Heart right ventricle (tissue), 16 donors: ENCODE data around the gene GARRE1. TPM values are rescaled to one million over a fixed set of nuclear protein-coding genes. Genes with fewer than 3 reads are reported as not detected.

Experiments used
- ATAC-seq, 8 donors: fragments of 200-7000 bp; cut with Tn5 transposase; one replicate each; pipeline ENCODE4 v1.9.1; 2020; ENCODE audit warnings: mild to moderate bottlenecking in 8 of 8, moderate library complexity in 8 of 8, moderate number of reproducible peaks in 1 of 8
- DNase-seq, 2 donors: peaks; one replicate each; pipeline ENCODE4 v3.0.0-alpha.2; 2020
- H3K27ac ChIP-seq, 10 donors: fragments of 200-600 bp; sonication (generic) in 2 of 10; one replicate each; pipeline versions ENCODE4 v1.5.0 to v1.8.0; 2020 to 2022; ENCODE audit warnings: mild to moderate bottlenecking in 3 of 10
- H3K27me3 ChIP-seq, 7 donors: fragments of 200-600 bp; one replicate each; pipeline ENCODE4 v1.8.0; 2021 to 2022; ENCODE audit warnings: mild to moderate bottlenecking in 2 of 7
- H3K36me3 ChIP-seq, 9 donors: fragments of 200-600 bp; sonication (generic) in 1 of 9; one replicate each; pipeline versions ENCODE4 v1.5.0 to v1.8.0; 2020 to 2022; ENCODE audit warnings: mild to moderate bottlenecking in 2 of 9
- H3K4me1 ChIP-seq, 9 donors: fragments of 200-600 bp; sonication (generic) in 1 of 9; one replicate each; pipeline versions ENCODE4 v1.5.0 to v1.8.0; 2020 to 2022; ENCODE audit warnings: mild to moderate bottlenecking in 4 of 9
- H3K4me3 ChIP-seq, 10 donors: fragments of 200-600 bp; sonication (generic) in 2 of 10; one replicate each; pipeline versions ENCODE4 v1.5.0 to v1.8.0; 2020 to 2022; ENCODE audit warnings: mild to moderate bottlenecking in 7 of 10, moderate library complexity in 2 of 10
- H3K9me3 ChIP-seq, 11 donors: fragments of 200-600 bp in 10 of 11; sonication (generic) in 2 of 11; one replicate each; pipeline versions ENCODE4 v1.5.0 to v1.8.0; 2013 to 2022; ENCODE audit warnings: mild to moderate bottlenecking in 2 of 11, control low read depth in 1 of 11, moderate library complexity in 1 of 11
- WGBS, 2 donors: extraction: QIAGEN DNeasy Blood & Tissue Kit; methylation state at CpG; one replicate each; pipeline ENCODE4 v1.1.7; 2013; ENCODE audit warnings: inconsistent platforms in 1 of 2; 5-methylcytosine and 5-hydroxymethylcytosine counted together
- intact Hi-C, 10 donors: fragments of 100-400 bp; cut with DNase I; formaldehyde crosslinking; loops; one replicate each; pipeline versions ENCODE4 v1.11.1 to v1.14.2; 2022
- polyA plus RNA-seq, 2 donors: library from polyadenylated mRNA; stranded (reverse); fragments of 200-250 nt; gene quantifications; one replicate each; pipeline ENCODE4 v1.2.3, GENCODE V29; 2013
- total RNA-seq, 10 donors: library from RNA; stranded (reverse); fragmentation: NEBNext Ultra II Directional in 3 of 10; extraction: Animal tissue kit (Norgen Biotek cat#: 25700) in 3 of 10; gene quantifications; one replicate each; pipeline versions ENCODE4 v1.2.1 to v1.2.4, GENCODE V29; 2021 to 2023
- TF ChIP-seq, protein P1 (sequence below), 9 donors: fragments of 200-600 bp; sonication (generic) in 2 of 9; IDR thresholded peaks; one replicate each; pipeline versions ENCODE4 v1.5.0 to v1.8.0; 2021 to 2022; ENCODE audit warnings: antibody characterized with exemption in 9 of 9, mild to moderate bottlenecking in 5 of 9, moderate library complexity in 1 of 9
- donor health status: Arrhythmogenic right ventricular cardiomyopathy.
- donor health status: ischemic (EF 13 %, LVEDD 7.1; RV severe dilation, severe dysfunction).
- donor health status: healthy with polysubstance abuse.
- donor health status: DM: no; HTN: yes; CAD: no.
- donor health status: DM: no; HTN: no; CAD: no.
- donor health status: ischemic (EF 25% LVEDD 6.9; RV normal size, moderate dysfunction).
- donor health status: ischemic (EF 25% LVEDD 5.7; RV mildly dilated, moderate dysfunction).
- donor health status: healthy.
- donor health status: DM: yes; HTN: yes; CAD: no.
- donor health status: Ischemic cardiomyopathy.
- donor health status: ischemic (EF 35%, LVEDD 5.7; RV mildly dilated, moderate dysfunction).
- donor health status: nonischemic (EF 11% LVEDD 7.7; RV severe dilation, severe dysfunction).
- donor health status: DM: yes; HTN: yes; CAD: no.
- donor health status: PGD.
- donor health status: ischemic (EF 29% LVEDD 5.4; RV normal size, mild dysfunction).
- donor health status: nonischemic (EF 23%, LVEDD 6.1; RV moderate dilation, normal function).

Gene GARRE1
- total and polyA plus RNA-seq, 12 donors, result 7.1 to 28.9 (median 23.0) TPM

DNA sequence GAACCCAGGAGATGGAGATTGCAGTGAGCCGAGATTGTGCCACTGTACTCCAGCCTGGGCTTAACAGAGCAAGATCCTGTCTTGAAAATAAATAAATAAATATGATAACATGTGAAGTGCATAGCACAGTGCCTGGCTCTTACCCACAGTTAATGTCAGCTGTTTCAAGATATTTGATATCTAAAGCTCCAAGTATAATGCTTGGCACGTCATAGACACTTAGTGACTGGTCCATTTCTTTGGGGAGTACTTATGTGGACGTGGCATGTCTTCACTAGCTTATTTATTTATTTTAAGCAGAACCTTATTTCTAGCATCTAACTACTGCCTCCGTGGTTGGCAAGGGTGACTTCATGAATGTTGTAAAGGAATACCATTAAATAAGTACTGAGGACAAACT, 18.8 kb downstream of the GARRE1 start:
- TF ChIP-seq, protein P1, sequence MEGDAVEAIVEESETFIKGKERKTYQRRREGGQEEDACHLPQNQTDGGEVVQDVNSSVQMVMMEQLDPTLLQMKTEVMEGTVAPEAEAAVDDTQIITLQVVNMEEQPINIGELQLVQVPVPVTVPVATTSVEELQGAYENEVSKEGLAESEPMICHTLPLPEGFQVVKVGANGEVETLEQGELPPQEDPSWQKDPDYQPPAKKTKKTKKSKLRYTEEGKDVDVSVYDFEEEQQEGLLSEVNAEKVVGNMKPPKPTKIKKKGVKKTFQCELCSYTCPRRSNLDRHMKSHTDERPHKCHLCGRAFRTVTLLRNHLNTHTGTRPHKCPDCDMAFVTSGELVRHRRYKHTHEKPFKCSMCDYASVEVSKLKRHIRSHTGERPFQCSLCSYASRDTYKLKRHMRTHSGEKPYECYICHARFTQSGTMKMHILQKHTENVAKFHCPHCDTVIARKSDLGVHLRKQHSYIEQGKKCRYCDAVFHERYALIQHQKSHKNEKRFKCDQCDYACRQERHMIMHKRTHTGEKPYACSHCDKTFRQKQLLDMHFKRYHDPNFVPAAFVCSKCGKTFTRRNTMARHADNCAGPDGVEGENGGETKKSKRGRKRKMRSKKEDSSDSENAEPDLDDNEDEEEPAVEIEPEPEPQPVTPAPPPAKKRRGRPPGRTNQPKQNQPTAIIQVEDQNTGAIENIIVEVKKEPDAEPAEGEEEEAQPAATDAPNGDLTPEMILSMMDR (IDR thresholded peaks at IDR 0.05), result no peak
- intact Hi-C loops, result loop anchor here in 3 of 10 donors (5.0 to 10.0 kb wide), 2 partner anchors 34 to 62 kb away; no protein-coding TSS in a partner anchor
- Histone ChIP-seq H3K4me3 (no peak overlapping the region), H3K27me3 (no peaks in the 10 kb centered on the region), H3K4me1 (peaks cover 7 to 94% (median 64%) of the 10 kb centered on the region in 9 donors), H3K27ac (peak overlapping the region in 4 of 10 donors; percentile 15 to 94 (median 54)), H3K9me3 (no peaks in the 10 kb centered on the region), H3K36me3 (peaks cover 0 to 3% (median 0%) of the 10 kb centered on the region in 9 donors)
- no peak for DNase-seq
- 80 to 81% methylated on average over 4 of the region's 4 CpGs for WGBS, 2 donors
- no peak for ATAC-seq

GRCh38 chr19:34274284-34274826, 20.0 kb downstream of the GARRE1 start:
- Histone ChIP-seq H3K27ac (peak overlapping the region in 9 of 10 donors; percentile 1 to 89 (median 46)), H3K4me3 (no peak overlapping the region), H3K9me3 (no peaks in the 10 kb centered on the region), H3K4me1 (peaks cover 7 to 85% (median 56%) of the 10 kb centered on the region in 9 donors), H3K27me3 (no peaks in the 10 kb centered on the region), H3K36me3 (peaks cover 0 to 12% (median 0%) of the 10 kb centered on the region in 9 donors)
- 79 to 84% methylated on average over 7 of the region's 7 CpGs for WGBS, 2 donors
- TF ChIP-seq, protein P1 (IDR thresholded peaks at IDR 0.05), result no peak
- intact Hi-C loops, result loop anchor here in 3 of 10 donors (5.0 to 10.0 kb wide), 2 partner anchors 33 to 60 kb away; no protein-coding TSS in a partner anchor
- ATAC-seq, result no peak
- no peak for DNase-seq

- Histone ChIP-seq H3K9me3 (no peaks in the 10 kb centered on the region), H3K36me3 (peaks cover 0 to 13% (median 0%) of the 10 kb centered on the region in 9 donors), H3K27ac (peak overlapping the region in 9 of 10 donors; percentile 1 to 89 (median 46)), H3K27me3 (no peaks in the 10 kb centered on the region), H3K4me3 (no peak overlapping the region), H3K4me1 (peaks cover 7 to 79% (median 51%) of the 10 kb centered on the region in 9 donors)
- DNase-seq (no peak), ATAC-seq (no peak)
- WGBS, 2 donors, result 48 to 54% methylated on average over 4 of the region's 4 CpGs
- TF ChIP-seq, protein P1 (IDR thresholded peaks at IDR 0.05), result no peak
- intact Hi-C loops, result loop anchor here in 4 of 10 donors (5.0 to 10.0 kb wide), 3 partner anchors 32 to 60 kb away; no protein-coding TSS in a partner anchor
Observed at GRCh38 chr19:34274827-34275625, 20.7 kb downstream of the GARRE1 start.

GRCh38 chr19:34275705-34276104, 21.4 kb downstream of the GARRE1 start:
- WGBS, 2 donors, result 97 to 100% methylated on average over 1 of the region's 1 CpG
- Histone ChIP-seq H3K4me3 (no peak overlapping the region), H3K27me3 (no peaks in the 10 kb centered on the region), H3K9me3 (no peaks in the 10 kb centered on the region), H3K27ac (peak overlapping the region in 3 of 10 donors; percentile 24 to 89 (median 35)), H3K36me3 (peaks cover 0 to 13% (median 0%) of the 10 kb centered on the region in 9 donors), H3K4me1 (peaks cover 4 to 72% (median 45%) of the 10 kb centered on the region in 9 donors)
- TF ChIP-seq, protein P1 (IDR thresholded peaks at IDR 0.05), result no peak
- intact Hi-C loops, result loop anchor here in 2 of 10 donors (5.0 to 10.0 kb wide), 2 partner anchors 37 to 59 kb away; no protein-coding TSS in a partner anchor
- DNase-seq, result no peak
- ATAC-seq, result no peak
